HCT116 (cell line): ENCODE data around the gene DHX57. TPM values are rescaled to one million over a fixed set of nuclear protein-coding genes. Genes with fewer than 3 reads are reported as not detected.

ENCODE experiments used
- ATAC-seq: fragments of 200-7000 bp; cut with Tn5 transposase; 2 replicates; pipeline ENCODE4 v1.9.1; 2020; ENCODE audit warnings: mild to moderate bottlenecking, moderate library complexity
- BruUV-seq: library from RNA; stranded (reverse); fragments of 400-500 nt; replicated peaks from 2 replicates; lab custom pipeline; 2021; lab: Mats Ljungman, UMichigan
- CTCF ChIA-PET: fragments of 300-600 bp; sonication (Branson Sonifier 250); formaldehyde crosslinking; loops from one replicate; lab custom pipeline; 2021; ENCODE audit warnings: antibody characterized with exemption; lab: Charles Lee
- POLR2A ChIA-PET: fragments of 300-600, 350-600 bp; sonication (Branson Sonifier 250); formaldehyde crosslinking; loops from one replicate; lab custom pipeline; 2021; ENCODE audit warnings: antibody characterized with exemption; lab: Charles Lee
- RAD21 ChIA-PET, 2 experiments: fragments of 300-600 bp; sonication (Branson Sonifier 250); formaldehyde crosslinking; loops; one replicate each; lab custom pipeline; 2023; ENCODE audit warnings: low total read pairs in 2 of 2; ENCODE audit not compliant: uncharacterized antibody in 2 of 2, unreplicated experiment in 2 of 2, low non-redundant PET in 1 of 2; lab: Charles Lee
- DNase-seq: peaks from one replicate; pipeline ENCODE4 v3.0.0-alpha.2; 2010; ENCODE audit warnings: low read depth, low spot score
- H2AFZ ChIP-seq: fragments of 200-600 bp; shearing (Covaris generic), sonication (generic); 2 replicates; pipeline ENCODE4 v1.6.1; 2017; ENCODE audit warnings: low read depth, mixed run types, mixed read lengths, antibody characterized with exemption, low read length; ENCODE audit not compliant: poor library complexity, severe bottlenecking
- H3K27ac ChIP-seq: 2 replicates; pipeline ENCODE4 v1.5.1; 2012; ENCODE audit warnings: low read depth, low read length
- H3K27me3 ChIP-seq: fragments of 200-600 bp; sonication (generic); 2 replicates; pipeline ENCODE4 v1.6.1; 2016; ENCODE audit warnings: mixed run types, low read length, mixed read lengths; ENCODE audit not compliant: insufficient read depth
- H3K36me3 ChIP-seq, 2 experiments: fragments of 200-500 bp in 1 of 2; fragments of 200-600 bp in 1 of 2; sonication (Bioruptor generic) in 1 of 2; sonication (generic) in 1 of 2; 2 replicates each; pipeline versions ENCODE4 v1.5.1 to v1.6.1; 2014 to 2016; ENCODE audit warnings: low read length in 2 of 2, inconsistent platforms in 1 of 2, mixed read lengths in 1 of 2, mixed run types in 1 of 2; ENCODE audit not compliant: insufficient read depth in 2 of 2, control insufficient read depth in 1 of 2
- H3K4me1 ChIP-seq, 2 experiments: fragments of 200-600 bp in 1 of 2; sonication (generic) in 1 of 2; 2 replicates each; pipeline versions ENCODE4 v1.5.1 to v1.6.1; 2012 to 2017; ENCODE audit warnings: low read length in 2 of 2, inconsistent platforms in 1 of 2, mild to moderate bottlenecking in 1 of 2, mixed read lengths in 1 of 2, mixed run types in 1 of 2, moderate library complexity in 1 of 2; ENCODE audit not compliant: insufficient read depth in 2 of 2, control insufficient read depth in 1 of 2
- H3K4me2 ChIP-seq: fragments of 200-600 bp; sonication (generic); 2 replicates; pipeline ENCODE4 v1.6.1; 2017; ENCODE audit warnings: mixed run types, low read length, mixed read lengths
- H3K4me3 ChIP-seq, 2 experiments: fragments of 200-600 bp in 1 of 2; sonication (generic) in 1 of 2; replicated peaks in 1 of 2; 2 replicates each; pipeline ENCODE4 v1.5.1; 2011 to 2016; ENCODE audit warnings: low read length in 2 of 2, control low read depth in 1 of 2, low read depth in 1 of 2, mild to moderate bottlenecking in 1 of 2, mixed read lengths in 1 of 2, mixed run types in 1 of 2
- H3K79me2 ChIP-seq: fragments of 200-600 bp; sonication (generic); 2 replicates; pipeline ENCODE4 v1.6.1; 2017; ENCODE audit warnings: mild to moderate bottlenecking, mixed run types, low read length, moderate library complexity, mixed read lengths; ENCODE audit not compliant: insufficient read depth
- H3K9ac ChIP-seq: fragments of 200-600 bp; sonication (generic); 2 replicates; pipeline ENCODE4 v1.6.1; 2016; ENCODE audit warnings: low read length, mixed read lengths
- H3K9me2 ChIP-seq: fragments of 200-600 bp; sonication (generic), shearing (Covaris generic); 2 replicates; pipeline ENCODE4 v1.6.1; 2017; ENCODE audit warnings: mixed run types, mild to moderate bottlenecking, moderate library complexity; ENCODE audit not compliant: insufficient read depth
- H3K9me3 ChIP-seq, 2 experiments: fragments of 200-500 bp in 1 of 2; fragments of 200-600 bp in 1 of 2; sonication (Bioruptor generic) in 1 of 2; sonication (generic) in 1 of 2; 2 replicates each; pipeline ENCODE4 v1.6.1; 2014 to 2017; ENCODE audit warnings: low read length in 2 of 2, mixed read lengths in 2 of 2, inconsistent platforms in 1 of 2, low read depth in 1 of 2, mild to moderate bottlenecking in 1 of 2, mixed run types in 1 of 2, moderate library complexity in 1 of 2; ENCODE audit not compliant: control insufficient read depth in 1 of 2, insufficient read depth in 1 of 2
- H4K20me1 ChIP-seq: fragments of 200-600 bp; sonication (generic), shearing (Covaris generic); 2 replicates; pipeline ENCODE4 v1.6.1; 2017; ENCODE audit warnings: mixed run types, mild to moderate bottlenecking, moderate library complexity; ENCODE audit not compliant: insufficient read depth
- CBX3 ChIP-seq: IDR thresholded peaks from 2 replicates; pipeline ENCODE4 v1.6.1; 2012; ENCODE audit warnings: low read depth
- CEBPB ChIP-seq: IDR thresholded peaks from 2 replicates; pipeline ENCODE4 v1.6.1; 2012; ENCODE audit warnings: low read depth
- EZH2 ChIP-seq: fragments of 200-600 bp; sonication (generic); IDR thresholded peaks from 2 replicates; pipeline ENCODE4 v1.6.1; 2017; ENCODE audit warnings: antibody characterized with exemption, mixed run types
- EZH2phosphoT487 ChIP-seq: fragments of 200-600 bp; IDR thresholded peaks from 2 replicates; pipeline ENCODE4 v1.6.1; 2018; ENCODE audit warnings: antibody characterized with exemption, borderline replicate concordance
- FOSL1 ChIP-seq: IDR thresholded peaks from 2 replicates; pipeline ENCODE4 v1.6.1; 2012; ENCODE audit warnings: low read depth
- JUND ChIP-seq: IDR thresholded peaks from 2 replicates; pipeline ENCODE4 v1.6.1; 2012
- MAX ChIP-seq: IDR thresholded peaks from 2 replicates; pipeline ENCODE4 v1.6.1; 2012
- RAD21 ChIP-seq: IDR thresholded peaks from 2 replicates; pipeline ENCODE4 v1.6.1; 2012; ENCODE audit warnings: low read depth, mild to moderate bottlenecking
- SIN3A ChIP-seq: IDR thresholded peaks from 2 replicates; pipeline ENCODE4 v1.6.1; 2012; ENCODE audit warnings: low read depth
- TCF7L2 ChIP-seq: IDR thresholded peaks from 2 replicates; pipeline ENCODE4 v1.7.0; 2011; ENCODE audit warnings: borderline replicate concordance, inconsistent platforms; ENCODE audit not compliant: insufficient read depth, insufficient read length; ENCODE audit errors: extremely low read depth
- YY1 ChIP-seq: IDR thresholded peaks from 2 replicates; pipeline ENCODE4 v1.6.1; 2011; ENCODE audit warnings: low read length, low read depth, moderate library complexity, mild to moderate bottlenecking; ENCODE audit not compliant: insufficient replicate concordance; ENCODE audit errors: extremely low read depth
- ZBTB33 ChIP-seq: IDR thresholded peaks from 2 replicates; pipeline ENCODE4 v1.6.1; 2011; ENCODE audit warnings: mild to moderate bottlenecking, low read length, moderate library complexity; ENCODE audit not compliant: insufficient replicate concordance; ENCODE audit errors: extremely low read depth
- ZFX ChIP-seq: fragments of 450-650 bp; IDR thresholded peaks from 2 replicates; pipeline ENCODE4 v1.6.1; 2017
- ZNF274 ChIP-seq: fragments of 200-500 bp; sonication (Bioruptor generic); IDR thresholded peaks from 2 replicates; pipeline ENCODE4 v1.6.1; 2014; ENCODE audit warnings: mild to moderate bottlenecking, low read depth, low read length, inconsistent platforms
- intact Hi-C: fragments of 100-400 bp; cut with micrococcal nuclease; formaldehyde crosslinking; loops from 2 replicates; pipeline ENCODE4 v1.10.0; 2022
- total RNA-seq: library from RNA; stranded (reverse); gene quantifications from one replicate; pipeline ENCODE4 v1.2.1, GENCODE V29; 2021; ENCODE audit not compliant: unreplicated experiment
- TF ChIP-seq, protein P1 (sequence below): IDR thresholded peaks from 2 replicates; pipeline ENCODE4 v1.6.1; 2012
- TF ChIP-seq, protein P2 (sequence below): IDR thresholded peaks from 2 replicates; pipeline ENCODE4 v1.6.1; 2012; ENCODE audit warnings: low read depth

The DHX57 gene
- total RNA-seq, 1 experiment from 2014 or later: 19.4 TPM

DNA sequence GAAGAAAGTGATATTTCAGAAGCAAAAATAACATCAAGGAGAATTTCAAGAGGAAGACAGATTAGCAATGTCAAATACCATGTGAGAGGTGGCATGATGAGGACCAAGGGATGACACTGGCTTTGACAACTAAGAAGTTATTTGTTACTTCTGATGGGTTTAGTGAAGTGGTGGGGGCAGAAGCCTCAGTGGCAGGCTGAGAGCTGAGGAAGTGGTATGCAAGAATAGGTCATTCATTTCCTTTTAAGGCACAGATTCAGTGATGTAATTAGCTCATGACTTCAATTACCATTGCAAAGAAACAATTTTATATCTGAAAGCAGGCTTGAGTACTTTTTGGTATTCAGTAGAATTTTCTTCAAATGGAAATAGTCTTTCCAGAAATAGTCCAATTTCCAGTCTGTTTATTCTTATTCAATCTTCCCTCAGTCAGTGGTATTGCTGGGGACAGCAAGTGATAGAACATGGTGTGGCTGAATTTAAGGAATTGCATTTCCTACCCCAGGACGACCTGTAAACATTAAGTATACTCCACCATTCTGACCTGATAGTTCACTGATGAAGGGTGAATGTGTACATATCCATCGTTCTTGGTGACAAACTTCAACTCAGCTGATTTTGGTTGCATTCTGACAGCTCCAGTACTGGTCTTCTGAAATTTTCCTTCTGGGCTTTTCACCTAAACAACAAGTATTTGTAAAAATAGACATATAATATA, 69.6 kb downstream of the DHX57 start (continued):
- TF ChIP-seq CBX3 (no peak), EZH2phosphoT487 (no peak), MAX (no peak), YY1 (no peak), ZFX (no peak), ZNF274 (no peak)

DNA sequence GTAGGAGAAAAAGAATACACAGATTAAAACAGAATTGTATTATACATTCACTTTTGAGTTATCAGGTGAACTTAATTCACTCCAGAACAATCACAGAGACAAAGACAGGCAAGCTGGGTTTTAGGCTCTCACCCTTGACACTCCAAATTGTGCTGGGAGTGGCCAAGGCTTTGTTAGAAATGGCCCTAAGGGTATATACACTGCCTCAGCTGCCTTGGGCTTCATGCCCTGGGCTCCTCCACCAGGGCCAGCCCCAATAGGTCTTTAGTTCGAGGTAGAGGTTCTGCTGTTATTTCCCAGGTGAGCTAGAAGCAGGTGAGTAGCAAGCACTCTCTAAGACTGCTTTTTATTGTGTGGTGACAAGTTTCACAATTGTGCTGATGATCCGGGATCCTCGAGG, 77.8 kb downstream of the DHX57 start:
- ChIA-PET RAD21 (no interaction called here), POLR2A (no interaction called here), CTCF (no interaction called here)
- Histone ChIP-seq H3K27me3 (no peaks in the 10 kb centered on the region), H4K20me1 (no peaks in the 10 kb centered on the region), H3K4me1 (peaks cover 0 to 8% of the 10 kb centered on the region in 2 experiments; a peak in 1 of 4 replicates), H3K9me3 (no peaks in the 10 kb centered on the region), H3K4me2 (no peak overlapping the region), H3K79me2 (no peaks in the 10 kb centered on the region), H3K36me3 (no peaks in the 10 kb centered on the region), H3K27ac (no peak overlapping the region), H3K4me3 (no peak overlapping the region), H3K9ac (no peak overlapping the region), H2AFZ (no peak overlapping the region), H3K9me2 (no peaks in the 10 kb centered on the region)
- intact Hi-C loops: no loop called here
- DNase-seq (no peak), ATAC-seq (no peak)
- BruUV-seq: no TSS peak
- TF ChIP-seq CEBPB (no peak), CBX3 (no peak), JUND (no peak), YY1 (no peak), TCF7L2 (no peak), ZBTB33 (no peak), ZNF274 (no peak), RAD21 (no peak), SIN3A (no peak), FOSL1 (no peak), EZH2 (no peak)
- TF ChIP-seq, protein P1, sequence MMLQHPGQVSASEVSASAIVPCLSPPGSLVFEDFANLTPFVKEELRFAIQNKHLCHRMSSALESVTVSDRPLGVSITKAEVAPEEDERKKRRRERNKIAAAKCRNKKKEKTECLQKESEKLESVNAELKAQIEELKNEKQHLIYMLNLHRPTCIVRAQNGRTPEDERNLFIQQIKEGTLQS: no peak
- TF ChIP-seq, protein P2, sequence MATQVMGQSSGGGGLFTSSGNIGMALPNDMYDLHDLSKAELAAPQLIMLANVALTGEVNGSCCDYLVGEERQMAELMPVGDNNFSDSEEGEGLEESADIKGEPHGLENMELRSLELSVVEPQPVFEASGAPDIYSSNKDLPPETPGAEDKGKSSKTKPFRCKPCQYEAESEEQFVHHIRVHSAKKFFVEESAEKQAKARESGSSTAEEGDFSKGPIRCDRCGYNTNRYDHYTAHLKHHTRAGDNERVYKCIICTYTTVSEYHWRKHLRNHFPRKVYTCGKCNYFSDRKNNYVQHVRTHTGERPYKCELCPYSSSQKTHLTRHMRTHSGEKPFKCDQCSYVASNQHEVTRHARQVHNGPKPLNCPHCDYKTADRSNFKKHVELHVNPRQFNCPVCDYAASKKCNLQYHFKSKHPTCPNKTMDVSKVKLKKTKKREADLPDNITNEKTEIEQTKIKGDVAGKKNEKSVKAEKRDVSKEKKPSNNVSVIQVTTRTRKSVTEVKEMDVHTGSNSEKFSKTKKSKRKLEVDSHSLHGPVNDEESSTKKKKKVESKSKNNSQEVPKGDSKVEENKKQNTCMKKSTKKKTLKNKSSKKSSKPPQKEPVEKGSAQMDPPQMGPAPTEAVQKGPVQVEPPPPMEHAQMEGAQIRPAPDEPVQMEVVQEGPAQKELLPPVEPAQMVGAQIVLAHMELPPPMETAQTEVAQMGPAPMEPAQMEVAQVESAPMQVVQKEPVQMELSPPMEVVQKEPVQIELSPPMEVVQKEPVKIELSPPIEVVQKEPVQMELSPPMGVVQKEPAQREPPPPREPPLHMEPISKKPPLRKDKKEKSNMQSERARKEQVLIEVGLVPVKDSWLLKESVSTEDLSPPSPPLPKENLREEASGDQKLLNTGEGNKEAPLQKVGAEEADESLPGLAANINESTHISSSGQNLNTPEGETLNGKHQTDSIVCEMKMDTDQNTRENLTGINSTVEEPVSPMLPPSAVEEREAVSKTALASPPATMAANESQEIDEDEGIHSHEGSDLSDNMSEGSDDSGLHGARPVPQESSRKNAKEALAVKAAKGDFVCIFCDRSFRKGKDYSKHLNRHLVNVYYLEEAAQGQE: no peak
